ENCODE data around the gene DNAH1. TPM values are rescaled to one million over a fixed set of nuclear protein-coding genes. Genes with fewer than 3 reads are reported as not detected.

DNAH1 gene
- polyA plus RNA-seq, 3 donors: 8.2 to 15.9 (median 13.6) TPM

- no peak for DNase-seq
These were observed 40.0 kb downstream of the DNAH1 start for GRCh38 chr3:52356126-52356525.

DNA sequence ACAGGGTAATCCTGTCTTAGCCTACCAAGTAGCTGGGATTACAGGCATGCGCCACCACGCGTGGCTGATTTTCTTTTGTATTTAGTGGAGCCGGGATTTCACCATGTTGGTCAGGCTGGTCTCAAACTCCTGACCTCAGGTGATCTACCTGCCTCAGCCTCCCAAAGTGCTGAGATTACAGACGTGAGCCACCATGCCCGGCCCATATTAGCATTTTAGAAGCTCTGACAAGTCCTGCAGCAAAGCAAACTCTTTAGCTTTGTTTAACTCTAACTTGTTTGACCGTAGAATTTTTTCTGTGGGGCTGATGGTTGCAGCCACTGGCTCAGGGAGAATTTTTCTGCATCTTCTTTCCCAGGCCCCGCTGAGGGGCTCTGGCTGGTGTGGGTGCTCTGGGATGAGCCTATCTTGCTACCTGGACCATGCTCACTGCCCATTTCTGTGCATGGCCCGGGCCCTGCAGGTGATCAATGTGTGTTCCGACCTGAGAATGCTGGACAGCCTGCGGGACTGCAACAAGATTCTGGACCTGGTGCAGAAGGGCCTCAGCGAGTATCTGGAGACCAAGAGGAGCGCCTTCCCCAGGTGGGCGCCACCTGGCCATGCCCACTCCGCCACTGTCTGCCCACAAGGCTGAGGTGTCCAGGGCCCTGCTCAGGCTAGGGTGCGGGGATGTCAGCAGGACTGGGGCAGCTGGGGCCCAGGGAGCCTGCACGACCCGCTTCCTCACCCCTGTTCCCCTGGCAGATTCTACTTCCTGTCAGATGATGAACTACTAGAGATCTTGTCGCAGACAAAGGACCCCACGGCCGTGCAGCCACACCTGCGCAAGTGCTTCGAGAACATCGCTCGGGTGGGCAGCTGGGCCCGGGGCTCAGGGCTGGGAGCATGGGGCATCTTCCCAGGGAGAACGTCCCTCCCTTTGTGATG, 41.3 kb downstream of the DNAH1 start:
- DNase-seq: no peak

DNA sequence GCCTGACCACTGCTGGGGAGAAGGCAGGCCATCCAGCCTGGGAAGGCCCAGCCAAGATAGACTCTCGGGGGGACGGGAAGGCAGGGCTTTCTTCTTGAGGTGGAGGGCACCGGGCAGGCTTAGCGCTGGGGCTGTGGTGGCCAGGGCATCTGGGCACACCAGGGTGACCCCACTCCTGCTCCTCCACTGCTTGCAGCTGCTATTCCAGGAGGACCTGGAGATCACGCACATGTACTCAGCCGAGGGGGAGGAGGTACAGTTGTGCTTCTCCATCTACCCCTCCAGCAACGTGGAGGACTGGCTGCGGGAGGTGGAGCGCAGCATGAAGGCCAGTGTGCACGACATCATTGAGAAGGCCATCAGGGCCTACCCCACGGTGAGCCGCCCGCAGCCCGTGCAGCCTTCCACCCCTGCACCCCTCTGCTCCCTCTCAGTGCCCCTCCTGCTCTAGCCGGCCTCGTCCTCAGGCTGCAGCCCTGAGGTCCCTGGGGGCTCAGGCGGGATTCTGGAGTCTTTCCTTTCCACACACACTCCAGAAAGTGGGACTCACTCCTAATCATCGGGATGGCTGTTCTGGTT, 42.3 kb downstream of the DNAH1 start:
- no peak for DNase-seq

DNA sequence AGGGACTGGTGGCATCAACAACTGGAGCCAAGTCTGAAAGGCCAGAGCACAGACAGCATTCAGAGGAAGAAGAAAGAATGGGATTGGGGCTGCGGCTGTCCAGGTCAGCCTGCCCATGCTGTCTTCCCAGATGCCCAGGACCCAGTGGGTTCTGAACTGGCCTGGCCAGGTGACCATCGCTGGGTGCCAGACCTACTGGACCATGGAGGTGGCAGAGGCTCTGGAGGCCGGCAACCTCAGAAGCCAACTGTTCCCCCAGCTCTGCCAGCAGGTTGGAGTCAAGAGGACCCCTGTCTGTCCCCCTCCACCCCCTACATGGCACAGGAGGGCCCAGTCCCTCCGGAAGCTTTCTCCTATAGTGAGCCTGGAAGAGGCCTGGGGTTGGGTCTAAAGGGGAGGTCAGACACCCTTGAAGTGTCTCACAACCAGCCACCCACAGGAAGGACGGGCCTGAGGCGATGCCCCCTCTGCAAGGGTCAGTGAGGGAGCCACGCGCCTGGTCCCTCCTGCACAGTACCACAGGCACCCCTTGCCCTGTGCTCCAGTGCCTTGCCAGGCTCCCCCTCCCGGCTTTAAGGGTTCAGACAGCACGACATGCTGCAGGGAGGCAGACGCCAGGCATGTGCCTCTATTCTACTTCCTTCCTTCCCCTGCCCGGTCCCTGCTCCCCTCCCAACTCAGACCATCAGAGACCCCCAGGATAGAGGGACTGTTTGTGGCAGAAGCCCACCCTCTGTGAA, 43.2 kb downstream of the DNAH1 start:
- DNase-seq: no peak

DNA sequence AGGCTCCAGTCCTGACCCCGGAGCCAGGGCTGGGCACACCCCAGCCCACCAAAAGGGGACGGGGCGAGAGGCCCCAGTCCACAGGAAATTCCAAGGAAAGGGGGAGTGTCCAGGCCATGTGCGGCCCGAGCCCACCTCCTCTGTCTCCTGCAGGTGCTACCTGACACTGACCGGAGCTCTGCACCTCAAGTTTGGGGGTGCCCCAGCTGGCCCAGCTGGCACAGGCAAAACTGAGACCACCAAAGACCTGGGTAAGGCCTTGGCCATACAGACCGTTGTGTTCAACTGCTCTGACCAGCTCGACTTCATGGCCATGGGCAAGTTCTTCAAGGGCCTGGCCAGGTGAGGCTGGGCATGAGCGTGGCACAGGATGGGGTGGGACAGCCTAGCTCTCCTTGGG, 44.9 kb downstream of the DNAH1 start:
- no peak for DNase-seq

GRCh38 chr3:52361454-52361853, 45.3 kb downstream of the DNAH1 start:
- no peak for DNase-seq

GRCh38 chr3:52361898-52362297, 45.8 kb downstream of the DNAH1 start:
- peak; percentile 44 for DNase-seq

DNA sequence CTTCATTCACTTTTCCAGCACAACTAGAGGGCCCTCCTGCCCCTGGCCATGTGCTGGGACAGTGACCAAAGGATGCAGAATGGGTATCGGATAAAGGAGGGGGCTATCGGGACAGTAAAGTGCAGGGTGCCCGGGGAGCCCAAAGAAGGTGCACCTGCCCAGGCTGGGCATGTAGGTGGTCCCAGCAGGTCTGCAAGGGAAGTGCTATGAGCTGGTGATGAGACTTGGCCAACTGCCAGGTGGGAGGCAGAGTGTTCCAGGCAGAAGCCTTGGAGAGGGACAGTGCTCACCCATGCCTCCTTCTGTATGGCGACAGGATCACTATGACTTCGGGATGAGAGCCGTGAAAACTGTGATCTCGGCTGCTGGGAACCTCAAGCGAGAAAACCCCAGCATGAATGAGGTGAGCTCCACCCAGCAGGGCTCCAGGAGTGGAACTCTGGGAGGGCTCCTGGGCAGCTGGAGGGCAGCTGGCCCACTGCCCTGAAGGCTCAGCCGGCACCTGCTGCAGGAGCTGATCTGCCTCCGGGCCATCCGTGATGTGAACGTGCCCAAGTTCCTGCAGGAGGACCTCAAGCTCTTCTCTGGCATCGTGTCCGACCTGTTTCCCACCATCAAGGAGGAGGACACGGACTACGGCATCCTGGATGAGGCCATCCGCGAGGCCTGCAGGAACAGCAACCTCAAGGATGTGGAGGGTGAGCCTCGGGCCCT, 48.4 kb downstream of the DNAH1 start:
- DNase-seq: no peak

GRCh38 chr3:52366527-52366926, 50.4 kb downstream of the DNAH1 start:
- DNase-seq: no peak

- peak; percentile 4 for DNase-seq
These were observed 52.1 kb downstream of the DNAH1 start for GRCh38 chr3:52367891-52368880.

GRCh38 chr3:52370531-52370930, 54.4 kb downstream of the DNAH1 start:
- DNase-seq: no peak

GRCh38 chr3:52372822-52373504, 56.8 kb downstream of the DNAH1 start:
- DNase-seq: peak; percentile 19

DNA sequence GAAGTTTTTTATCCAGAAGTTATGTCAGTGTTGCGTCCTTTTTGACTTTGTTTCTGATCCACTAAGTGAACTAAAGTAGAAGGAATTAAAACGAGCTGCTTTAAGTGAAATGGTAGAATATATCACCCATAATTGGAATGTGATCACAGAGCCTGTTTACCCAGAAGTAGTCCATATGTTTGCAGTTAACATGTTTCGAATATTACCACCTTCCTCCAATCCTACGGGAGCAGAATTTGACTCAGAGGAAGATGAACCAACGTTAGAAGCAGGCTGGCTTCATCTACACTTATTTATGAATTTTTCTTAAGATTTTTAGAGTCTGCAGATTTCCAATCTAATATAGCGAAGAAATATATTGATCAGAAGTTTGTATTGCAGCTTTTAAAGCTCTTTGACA, 57.6 kb downstream of the DNAH1 start:
- DNase-seq: no peak

- no peak for DNase-seq
These were observed 58.1 kb downstream of the DNAH1 start for GRCh38 chr3:52374173-52374572.

- no peak for DNase-seq
These were observed 63.5 kb downstream of the DNAH1 start for GRCh38 chr3:52379610-52380009.

- no peak for DNase-seq
These were observed 63.9 kb downstream of the DNAH1 start for GRCh38 chr3:52380023-52380422.

- no peak for DNase-seq
These were observed 65.5 kb downstream of the DNAH1 start for GRCh38 chr3:52381623-52382022.

GRCh38 chr3:52383446-52383845, 67.3 kb downstream of the DNAH1 start:
- no peak for DNase-seq

GRCh38 chr3:52384019-52384761, 68.1 kb downstream of the DNAH1 start:
- no peak for DNase-seq

Data from renal pelvis (tissue), 4 donors.